ENCODE data around the gene GRM1.

The GRM1 gene

GRCh38 chr6:146359131-146359530 lies 330.3 kb downstream of the GRM1 start:
- TF ChIP-seq, protein P1, sequence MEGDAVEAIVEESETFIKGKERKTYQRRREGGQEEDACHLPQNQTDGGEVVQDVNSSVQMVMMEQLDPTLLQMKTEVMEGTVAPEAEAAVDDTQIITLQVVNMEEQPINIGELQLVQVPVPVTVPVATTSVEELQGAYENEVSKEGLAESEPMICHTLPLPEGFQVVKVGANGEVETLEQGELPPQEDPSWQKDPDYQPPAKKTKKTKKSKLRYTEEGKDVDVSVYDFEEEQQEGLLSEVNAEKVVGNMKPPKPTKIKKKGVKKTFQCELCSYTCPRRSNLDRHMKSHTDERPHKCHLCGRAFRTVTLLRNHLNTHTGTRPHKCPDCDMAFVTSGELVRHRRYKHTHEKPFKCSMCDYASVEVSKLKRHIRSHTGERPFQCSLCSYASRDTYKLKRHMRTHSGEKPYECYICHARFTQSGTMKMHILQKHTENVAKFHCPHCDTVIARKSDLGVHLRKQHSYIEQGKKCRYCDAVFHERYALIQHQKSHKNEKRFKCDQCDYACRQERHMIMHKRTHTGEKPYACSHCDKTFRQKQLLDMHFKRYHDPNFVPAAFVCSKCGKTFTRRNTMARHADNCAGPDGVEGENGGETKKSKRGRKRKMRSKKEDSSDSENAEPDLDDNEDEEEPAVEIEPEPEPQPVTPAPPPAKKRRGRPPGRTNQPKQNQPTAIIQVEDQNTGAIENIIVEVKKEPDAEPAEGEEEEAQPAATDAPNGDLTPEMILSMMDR (IDR thresholded peaks at IDR 0.05; ENCODE audit: low read depth, low read length): no peak
- no peak for DNase-seq (ENCODE audit: low read depth, low spot score)
- in situ Hi-C loops (cut with HindIII; ENCODE audit: low sequenced_read_pairs): no loop called here
- H3K4me3 ChIP-seq (ENCODE audit: low read depth, low read length): no peak overlapping the region

- in situ Hi-C loops (cut with HindIII; ENCODE audit: low sequenced_read_pairs): no loop called here
- DNase-seq (ENCODE audit: low read depth, low spot score): peak; percentile 46
- TF ChIP-seq, protein P1 (IDR thresholded peaks at IDR 0.05; ENCODE audit: low read depth, low read length): no peak
- no peak overlapping the region for H3K4me3 ChIP-seq (ENCODE audit: low read depth, low read length)
Observed at GRCh38 chr6:146361128-146361924, 332.5 kb downstream of the GRM1 start.

DNA sequence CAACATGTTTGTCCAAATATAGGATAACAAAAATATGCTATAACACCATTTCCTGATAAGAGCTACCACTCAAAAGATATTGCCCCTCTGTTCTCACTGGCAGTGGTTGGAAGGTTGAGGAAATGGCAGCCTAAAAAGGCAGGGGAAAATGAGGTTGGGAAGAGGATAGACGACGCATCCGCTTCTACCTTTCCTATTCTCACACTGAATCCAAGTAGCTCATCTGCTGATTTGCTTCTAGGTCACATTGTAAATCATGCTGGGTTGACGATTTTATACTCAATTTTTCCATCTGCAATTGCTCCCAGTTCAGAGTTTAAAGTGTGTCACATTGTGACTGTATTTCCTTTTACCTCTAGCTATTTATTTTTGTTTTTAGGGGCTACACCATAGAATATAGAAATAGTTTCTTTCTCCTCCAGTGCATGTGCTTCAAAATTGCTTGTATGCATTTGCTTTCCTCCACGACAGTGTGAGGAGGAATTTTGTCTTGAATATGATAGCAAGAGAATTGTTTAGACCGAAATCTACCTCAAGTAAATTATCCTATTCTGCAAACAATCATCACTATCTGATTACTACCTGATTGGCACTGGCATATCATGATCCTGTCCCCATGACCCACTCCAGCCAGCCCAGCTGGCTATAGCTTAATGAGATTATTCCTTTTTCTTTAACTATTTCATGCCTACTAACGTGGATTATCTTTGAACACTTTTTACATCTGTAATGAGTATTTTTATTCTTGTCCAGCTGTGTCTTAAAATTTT lies 335.2 kb downstream of the GRM1 start:
- TF ChIP-seq, protein P1 (IDR thresholded peaks at IDR 0.05; ENCODE audit: low read depth, low read length): no peak
- H3K4me3 ChIP-seq (ENCODE audit: low read depth, low read length): no peak overlapping the region
- no peak for DNase-seq (ENCODE audit: low read depth, low spot score)
- in situ Hi-C loops (cut with HindIII; ENCODE audit: low sequenced_read_pairs): no loop called here

DNA sequence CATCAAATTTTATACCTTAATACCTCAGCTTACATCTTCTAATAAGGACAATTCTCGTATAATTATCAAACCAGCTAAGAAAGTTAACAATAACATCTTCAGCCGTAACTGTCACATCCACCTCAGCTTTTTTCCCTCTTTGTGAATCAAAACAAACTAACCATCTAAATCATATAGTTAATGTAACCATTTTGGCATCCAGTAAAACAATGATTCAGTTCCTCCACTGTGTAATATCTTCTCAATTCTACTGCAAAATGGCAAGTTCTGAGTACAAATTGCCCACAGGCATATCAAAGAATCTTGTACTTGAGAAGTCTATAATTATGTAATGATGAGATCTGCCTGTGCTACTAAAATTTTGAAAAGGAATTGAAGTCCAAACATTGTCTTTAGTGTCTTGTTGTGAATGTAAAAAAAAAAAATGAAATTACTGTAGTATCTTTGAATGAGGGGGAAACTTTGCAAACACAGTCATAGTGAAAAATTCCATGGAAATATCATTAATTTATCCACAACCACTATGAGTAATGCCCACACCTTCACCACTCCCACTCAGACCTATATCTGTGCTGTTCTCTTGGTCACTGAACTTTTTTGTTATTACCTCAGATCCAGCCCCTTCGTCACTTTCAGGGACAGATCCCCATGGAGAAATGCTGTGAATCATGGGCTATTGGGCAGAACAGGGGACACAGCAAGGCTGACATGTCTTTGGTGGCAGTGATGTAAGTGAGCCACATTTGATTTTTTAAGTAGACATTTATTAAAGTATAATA lies 336.1 kb downstream of the GRM1 start:
- in situ Hi-C loops (cut with HindIII; ENCODE audit: low sequenced_read_pairs): no loop called here
- no peak for DNase-seq (ENCODE audit: low read depth, low spot score)
- TF ChIP-seq, protein P1 (IDR thresholded peaks at IDR 0.05; ENCODE audit: low read depth, low read length): no peak
- no peak overlapping the region for H3K4me3 ChIP-seq (ENCODE audit: low read depth, low read length)

GRCh38 chr6:146367061-146367460 lies 338.2 kb downstream of the GRM1 start:
- TF ChIP-seq, protein P1 (IDR thresholded peaks at IDR 0.05; ENCODE audit: low read depth, low read length): no peak
- in situ Hi-C loops (cut with HindIII; ENCODE audit: low sequenced_read_pairs): no loop called here
- H3K4me3 ChIP-seq (ENCODE audit: low read depth, low read length): no peak overlapping the region
- DNase-seq (ENCODE audit: low read depth, low spot score): no peak

GRCh38 chr6:146369866-146370265 lies 341.0 kb downstream of the GRM1 start:
- in situ Hi-C loops (cut with HindIII; ENCODE audit: low sequenced_read_pairs): no loop called here
- TF ChIP-seq, protein P1 (IDR thresholded peaks at IDR 0.05; ENCODE audit: low read depth, low read length): no peak
- DNase-seq (ENCODE audit: low read depth, low spot score): no peak
- no peak overlapping the region for H3K4me3 ChIP-seq (ENCODE audit: low read depth, low read length)

Measured in astrocyte of the spinal cord (primary cell).